Activated T-helper 17 cell treated with anti-CD3 and anti-CD28 coated beads, Interleukin-2, amount 50 U/mL, for 72 hours (primary cell): Measurements from ENCODE around the gene FLCN. TPM values are rescaled to one million over a fixed set of nuclear protein-coding genes. Genes with fewer than 3 reads are reported as not detected.

ENCODE experiments used
- ATAC-seq: fragments of 150-1000 bp; cut with Tn5 transposase; replicated peaks from 2 replicates; pipeline ENCODE4 v1.10.0; 2021; ENCODE audit warnings: mild to moderate bottlenecking, moderate library complexity
- H3K27ac Mint-ChIP-seq: one replicate; pipeline ENCODE4 v1.8.0; 2022; ENCODE audit warnings: mixed read lengths
- H3K27me3 Mint-ChIP-seq: one replicate; pipeline ENCODE4 v1.8.0; 2022; ENCODE audit warnings: mixed read lengths
- H3K36me3 Mint-ChIP-seq: one replicate; pipeline ENCODE4 v1.8.0; 2022; ENCODE audit warnings: low read depth, mild to moderate bottlenecking, mixed read lengths
- H3K4me1 Mint-ChIP-seq: one replicate; pipeline ENCODE4 v1.8.0; 2022; ENCODE audit warnings: mixed read lengths
- H3K4me3 Mint-ChIP-seq: one replicate; pipeline ENCODE4 v1.8.0; 2022; ENCODE audit warnings: mild to moderate bottlenecking, mixed read lengths
- H3K9me3 Mint-ChIP-seq: one replicate; pipeline ENCODE4 v1.8.0; 2022; ENCODE audit warnings: mixed read lengths
- total RNA-seq, 2 donors: library from RNA; stranded (reverse); gene quantifications; one replicate each; pipeline ENCODE4 v1.2.3, GENCODE V29; 2022

Gene FLCN
- total RNA-seq, 2 donors from 2014 or later = 30.9 to 50.6 TPM

GRCh38 chr17:17227608-17228520, 9.1 kb downstream of the FLCN start:
- H3K27me3 Mint-ChIP-seq = no peaks in the 10 kb centered on the region
- H3K4me3 Mint-ChIP-seq = no peak overlapping the region
- no peaks in the 10 kb centered on the region for H3K9me3 Mint-ChIP-seq
- H3K4me1 Mint-ChIP-seq = no peaks in the 10 kb centered on the region
- H3K36me3 Mint-ChIP-seq = peaks cover 100% of the 10 kb centered on the region
- ATAC-seq = no peak
- no peak overlapping the region for H3K27ac Mint-ChIP-seq

- no peak for ATAC-seq
- Mint-ChIP-seq H3K27ac (no peak overlapping the region), H3K27me3 (no peaks in the 10 kb centered on the region), H3K4me1 (no peaks in the 10 kb centered on the region), H3K4me3 (no peak overlapping the region), H3K36me3 (peaks cover 100% of the 10 kb centered on the region), H3K9me3 (no peaks in the 10 kb centered on the region)
Measured at GRCh38 chr17:17226451-17227265, 10.3 kb downstream of the FLCN start.

- ATAC-seq = no peak
- no peaks in the 10 kb centered on the region for H3K9me3 Mint-ChIP-seq
- H3K36me3 Mint-ChIP-seq = peaks cover 100% of the 10 kb centered on the region
- H3K27me3 Mint-ChIP-seq = no peaks in the 10 kb centered on the region
- no peak overlapping the region for H3K27ac Mint-ChIP-seq
- H3K4me3 Mint-ChIP-seq = no peak overlapping the region
- no peaks in the 10 kb centered on the region for H3K4me1 Mint-ChIP-seq
Measured at GRCh38 chr17:17225901-17226300, 11.1 kb downstream of the FLCN start.

- Mint-ChIP-seq H3K36me3 (peaks cover 100% of the 10 kb centered on the region), H3K27ac (no peak overlapping the region), H3K4me1 (no peaks in the 10 kb centered on the region), H3K27me3 (no peaks in the 10 kb centered on the region), H3K9me3 (no peaks in the 10 kb centered on the region), H3K4me3 (no peak overlapping the region)
- ATAC-seq = no peak
Measured at GRCh38 chr17:17224137-17224536, 12.8 kb downstream of the FLCN start.

GRCh38 chr17:17223736-17224135, 13.2 kb downstream of the FLCN start:
- Mint-ChIP-seq H3K4me1 (no peaks in the 10 kb centered on the region), H3K36me3 (peaks cover 100% of the 10 kb centered on the region), H3K27ac (no peak overlapping the region), H3K27me3 (no peaks in the 10 kb centered on the region), H3K4me3 (no peak overlapping the region), H3K9me3 (no peaks in the 10 kb centered on the region)
- no peak for ATAC-seq

GRCh38 chr17:17221329-17221728, 15.6 kb downstream of the FLCN start:
- Mint-ChIP-seq H3K36me3 (peaks cover 99% of the 10 kb centered on the region), H3K4me1 (no peaks in the 10 kb centered on the region), H3K9me3 (no peaks in the 10 kb centered on the region), H3K4me3 (no peak overlapping the region), H3K27me3 (no peaks in the 10 kb centered on the region), H3K27ac (no peak overlapping the region)
- no peak for ATAC-seq

GRCh38 chr17:17220529-17220928, 16.4 kb downstream of the FLCN start:
- Mint-ChIP-seq H3K27me3 (no peaks in the 10 kb centered on the region), H3K27ac (no peak overlapping the region), H3K4me1 (no peaks in the 10 kb centered on the region), H3K9me3 (no peaks in the 10 kb centered on the region), H3K4me3 (no peak overlapping the region), H3K36me3 (peaks cover 99% of the 10 kb centered on the region)
- no peak for ATAC-seq

GRCh38 chr17:17217995-17218394, 19.0 kb downstream of the FLCN start:
- Mint-ChIP-seq H3K9me3 (no peaks in the 10 kb centered on the region), H3K27me3 (no peaks in the 10 kb centered on the region), H3K4me3 (no peak overlapping the region), H3K36me3 (peaks cover 92% of the 10 kb centered on the region), H3K27ac (peak overlapping the region; percentile 54), H3K4me1 (no peaks in the 10 kb centered on the region)
- ATAC-seq = no peak

- H3K27me3 Mint-ChIP-seq = no peaks in the 10 kb centered on the region
- H3K4me3 Mint-ChIP-seq = no peak overlapping the region
- no peak overlapping the region for H3K27ac Mint-ChIP-seq
- peaks cover 87% of the 10 kb centered on the region for H3K36me3 Mint-ChIP-seq
- H3K4me1 Mint-ChIP-seq = no peaks in the 10 kb centered on the region
- H3K9me3 Mint-ChIP-seq = no peaks in the 10 kb centered on the region
- ATAC-seq = no peak
Measured at GRCh38 chr17:17216776-17217175, 20.2 kb downstream of the FLCN start.

- H3K36me3 Mint-ChIP-seq = peaks cover 81% of the 10 kb centered on the region
- H3K4me3 Mint-ChIP-seq = no peak overlapping the region
- no peaks in the 10 kb centered on the region for H3K4me1 Mint-ChIP-seq
- H3K27ac Mint-ChIP-seq = no peak overlapping the region
- H3K9me3 Mint-ChIP-seq = no peaks in the 10 kb centered on the region
- H3K27me3 Mint-ChIP-seq = no peaks in the 10 kb centered on the region
- no peak for ATAC-seq
Measured at GRCh38 chr17:17216236-17216635, 20.7 kb downstream of the FLCN start.

- Mint-ChIP-seq H3K9me3 (no peaks in the 10 kb centered on the region), H3K4me1 (no peaks in the 10 kb centered on the region), H3K27me3 (no peaks in the 10 kb centered on the region)
Measured at GRCh38 chr17:17215575-17215974, 21.4 kb downstream of the FLCN start.

GRCh38 chr17:17214646-17215436, 22.1 kb downstream of the FLCN start:
- H3K27ac Mint-ChIP-seq = no peak overlapping the region
- no peaks in the 10 kb centered on the region for H3K9me3 Mint-ChIP-seq
- H3K4me1 Mint-ChIP-seq = no peaks in the 10 kb centered on the region
- no peak overlapping the region for H3K4me3 Mint-ChIP-seq
- no peaks in the 10 kb centered on the region for H3K27me3 Mint-ChIP-seq
- no peak for ATAC-seq
- peaks cover 68% of the 10 kb centered on the region for H3K36me3 Mint-ChIP-seq

More at GRCh38 chr17:17215575-17215974, 21.4 kb downstream of the FLCN start:
- Mint-ChIP-seq H3K27ac (no peak overlapping the region), H3K36me3 (peaks cover 75% of the 10 kb centered on the region), H3K4me3 (no peak overlapping the region)
- no peak for ATAC-seq

GRCh38 chr17:17213775-17214174, 23.2 kb downstream of the FLCN start:
- Mint-ChIP-seq H3K36me3 (peaks cover 57% of the 10 kb centered on the region), H3K27me3 (no peaks in the 10 kb centered on the region), H3K4me3 (no peak overlapping the region), H3K4me1 (no peaks in the 10 kb centered on the region), H3K27ac (no peak overlapping the region), H3K9me3 (no peaks in the 10 kb centered on the region)
- ATAC-seq = no peak

GRCh38 chr17:17207998-17208397, 29.0 kb downstream of the FLCN start:
- Mint-ChIP-seq H3K9me3 (no peaks in the 10 kb centered on the region), H3K27ac (no peak overlapping the region), H3K36me3 (peaks cover 33% of the 10 kb centered on the region), H3K4me3 (no peak overlapping the region), H3K4me1 (peaks cover 12% of the 10 kb centered on the region), H3K27me3 (no peaks in the 10 kb centered on the region)
- ATAC-seq = no peak
